CD14-positive monocyte (primary cell): ENCODE results near the gene APP. TPM values are rescaled to one million over a fixed set of nuclear protein-coding genes. Genes with fewer than 3 reads are reported as not detected.
A peak's percentile ranks its signal among the peaks of the same experiment; 100 is the strongest.

Experiments used
- DNase-seq, 3 donors: peaks; one replicate each; pipeline ENCODE4 v3.0.0-alpha.2; 2011 to 2022
- H2AFZ ChIP-seq: 2 replicates; pipeline ENCODE4 v1.6.0; 2012; ENCODE audit warnings: mild to moderate bottlenecking, low read depth, low read length, inconsistent platforms; ENCODE audit not compliant: insufficient read depth, poor library complexity, severe bottlenecking
- H3K27ac ChIP-seq, 2 donors: 1 replicate in 1 of 2; 2 replicates in 1 of 2; pipeline ENCODE4 v1.5.1; 2012 to 2013; ENCODE audit warnings: low read length in 2 of 2, control low read depth in 1 of 2, inconsistent platforms in 1 of 2, low read depth in 1 of 2, mild to moderate bottlenecking in 1 of 2
- H3K27me3 ChIP-seq, 2 donors: one replicate each; pipeline versions ENCODE4 v1.6.0 to v1.6.1; 2011 to 2013; ENCODE audit warnings: low read length in 2 of 2; ENCODE audit not compliant: control insufficient read depth in 2 of 2, insufficient read depth in 2 of 2
- H3K36me3 ChIP-seq, 2 donors: replicated peaks in 1 of 2; 1 replicate in 1 of 2; 2 replicates in 1 of 2; pipeline versions ENCODE4 v1.5.1 to v1.6.1; 2012 to 2013; ENCODE audit warnings: low read length in 2 of 2, control low read depth in 1 of 2, inconsistent platforms in 1 of 2, mild to moderate bottlenecking in 1 of 2; ENCODE audit not compliant: insufficient read depth in 2 of 2, control insufficient read depth in 1 of 2
- H3K4me1 ChIP-seq, 2 donors: 1 replicate in 1 of 2; 2 replicates in 1 of 2; pipeline versions ENCODE4 v1.5.1 to v1.6.1; 2012 to 2013; ENCODE audit warnings: low read length in 2 of 2, control low read depth in 1 of 2, inconsistent platforms in 1 of 2, mild to moderate bottlenecking in 1 of 2, moderate library complexity in 1 of 2; ENCODE audit not compliant: insufficient read depth in 2 of 2, control insufficient read depth in 1 of 2
- H3K4me2 ChIP-seq: replicated peaks from 2 replicates; pipeline ENCODE3; 2012; ENCODE audit warnings: low read length, moderate library complexity, mild to moderate bottlenecking; ENCODE audit not compliant: poor library complexity, severe bottlenecking; ENCODE audit errors: extremely low read depth
- H3K4me3 ChIP-seq, 3 experiments: fragments of 200-600 bp in 1 of 3; sonication (generic) in 1 of 3; replicated peaks in 1 of 3; 1 replicate in 2 of 3; 2 replicates in 1 of 3; pipeline ENCODE4 v1.5.1; 2011 to 2013; ENCODE audit warnings: low read length in 3 of 3, mild to moderate bottlenecking in 3 of 3, control low read depth in 2 of 3, low read depth in 2 of 3, inconsistent platforms in 1 of 3, moderate library complexity in 1 of 3
- H3K79me2 ChIP-seq: 2 replicates; pipeline ENCODE4 v1.6.0; 2012; ENCODE audit warnings: mild to moderate bottlenecking, control low read depth, inconsistent platforms, low read length, moderate library complexity; ENCODE audit not compliant: insufficient read depth
- H3K9ac ChIP-seq: 2 replicates; pipeline ENCODE4 v1.6.0; 2017; ENCODE audit warnings: low read length, mild to moderate bottlenecking; ENCODE audit not compliant: insufficient read depth, poor library complexity, severe bottlenecking
- H3K9me3 ChIP-seq, 2 donors: replicated peaks in 1 of 2; 1 replicate in 1 of 2; 2 replicates in 1 of 2; pipeline versions ENCODE4 v1.5.1 to v1.6.1; 2012 to 2013; ENCODE audit warnings: low read length in 2 of 2, control low read depth in 1 of 2; ENCODE audit not compliant: control insufficient read depth in 1 of 2, insufficient read depth in 1 of 2
- H4K20me1 ChIP-seq: 2 replicates; pipeline ENCODE4 v1.6.0; 2012; ENCODE audit warnings: mild to moderate bottlenecking, low read length, control low read depth, moderate library complexity; ENCODE audit not compliant: insufficient read depth
- H3K27ac Mint-ChIP-seq, 7 donors: one replicate each; pipeline ENCODE4 v1.8.0; 2020; ENCODE audit warnings: mild to moderate bottlenecking in 7 of 7, mixed read lengths in 7 of 7, moderate library complexity in 6 of 7, inconsistent platforms in 2 of 7
- H3K27me3 Mint-ChIP-seq, 3 donors: one replicate each; pipeline ENCODE4 v1.8.0; 2021 to 2022; ENCODE audit warnings: low read depth in 3 of 3, mild to moderate bottlenecking in 3 of 3, mixed read lengths in 3 of 3, moderate library complexity in 3 of 3, inconsistent platforms in 1 of 3
- H3K36me3 Mint-ChIP-seq, 2 donors: one replicate each; pipeline ENCODE4 v1.8.0; 2020; ENCODE audit warnings: mixed read lengths in 2 of 2, inconsistent platforms in 1 of 2, mild to moderate bottlenecking in 1 of 2
- H3K4me1 Mint-ChIP-seq: one replicate; pipeline ENCODE4 v1.8.0; 2020; ENCODE audit warnings: mild to moderate bottlenecking, mixed read lengths
- H3K4me3 Mint-ChIP-seq, 2 donors: one replicate each; pipeline ENCODE4 v1.8.0; 2020; ENCODE audit warnings: mild to moderate bottlenecking in 2 of 2, mixed read lengths in 2 of 2, moderate library complexity in 1 of 2
- H3K9me3 Mint-ChIP-seq, 7 donors: one replicate each; pipeline ENCODE4 v1.8.0; 2020 to 2022; ENCODE audit warnings: mixed read lengths in 7 of 7, mild to moderate bottlenecking in 6 of 7, moderate library complexity in 6 of 7, inconsistent platforms in 2 of 7
- WGBS: methylation state at CpG from one replicate; pipeline ENCODE4 v1.1.5; 2013; ENCODE audit warnings: missing lambda C conversion rate; ENCODE audit not compliant: insufficient coverage; 5-methylcytosine and 5-hydroxymethylcytosine counted together
- intact Hi-C, 2 donors: fragments of 100-400 bp; cut with micrococcal nuclease; formaldehyde crosslinking; loops; one replicate each; pipeline versions ENCODE4 v1.15.0 to v1.15.1; 2023
- polyA plus RNA-seq, 3 donors: library from polyadenylated mRNA; depleted of rRNA in 1 of 3; unstranded in 2 of 3; stranded (reverse) in 1 of 3; fragments of 300-500 nt in 2 of 3; fragments of >200 nt in 1 of 3; fragmentation: Illumina TruSeq in 2 of 3; gene quantifications; 1 replicate in 2 of 3; 2 replicates in 1 of 3; pipeline ENCODE4 v1.2.3, GENCODE V29; 2012 to 2021
- TF ChIP-seq, protein P1 (sequence below): fragments of 200-600 bp; IDR thresholded peaks from one replicate; pipeline ENCODE4 v1.8.0; 2022; ENCODE audit warnings: antibody characterized with exemption, mild to moderate bottlenecking

The APP gene
- polyA plus RNA-seq, 3 donors: 28.0 to 118 (median 35.1) TPM

DNA sequence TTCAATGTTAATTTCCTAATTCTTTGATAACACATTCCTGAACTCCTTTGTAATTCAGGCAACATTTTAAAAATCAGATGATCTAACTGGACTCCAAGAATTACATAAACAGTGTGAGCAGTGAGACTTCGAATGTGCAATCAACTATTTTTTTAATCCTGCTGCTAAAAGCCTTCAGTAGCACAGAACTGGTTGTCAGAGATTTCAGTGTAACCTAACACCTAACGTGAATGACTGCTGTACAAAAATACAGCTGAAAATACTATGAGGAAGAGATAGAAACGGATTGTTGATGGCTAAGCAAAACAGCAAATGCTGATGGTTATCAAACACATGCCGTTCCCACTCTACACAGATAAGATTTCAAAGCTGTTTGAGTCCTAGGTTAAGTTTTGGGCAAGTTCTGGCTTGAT, 46.1 kb downstream of the APP start:
- no peak overlapping the region for H3K4me3 ChIP-seq
- no peak overlapping the region for H2AFZ ChIP-seq
- H3K27ac ChIP-seq: no peak overlapping the region
- Mint-ChIP-seq H3K27ac (peak overlapping the region in 1 of 7 donors; percentile 3), H3K4me3 (no peak overlapping the region), H3K9me3 (no peaks in the 10 kb centered on the region), H3K4me1 (peaks cover 11% of the 10 kb centered on the region), H3K36me3 (peaks cover 6% of the 10 kb centered on the region in 2 donors), H3K27me3 (no peaks in the 10 kb centered on the region)
- peaks cover 57% of the 10 kb centered on the region for H3K79me2 ChIP-seq
- H3K4me2 ChIP-seq: no peak overlapping the region
- peaks cover 6 to 8% of the 10 kb centered on the region in 2 donors for H3K4me1 ChIP-seq
- no peak overlapping the region for H3K9ac ChIP-seq
- TF ChIP-seq, protein P1, sequence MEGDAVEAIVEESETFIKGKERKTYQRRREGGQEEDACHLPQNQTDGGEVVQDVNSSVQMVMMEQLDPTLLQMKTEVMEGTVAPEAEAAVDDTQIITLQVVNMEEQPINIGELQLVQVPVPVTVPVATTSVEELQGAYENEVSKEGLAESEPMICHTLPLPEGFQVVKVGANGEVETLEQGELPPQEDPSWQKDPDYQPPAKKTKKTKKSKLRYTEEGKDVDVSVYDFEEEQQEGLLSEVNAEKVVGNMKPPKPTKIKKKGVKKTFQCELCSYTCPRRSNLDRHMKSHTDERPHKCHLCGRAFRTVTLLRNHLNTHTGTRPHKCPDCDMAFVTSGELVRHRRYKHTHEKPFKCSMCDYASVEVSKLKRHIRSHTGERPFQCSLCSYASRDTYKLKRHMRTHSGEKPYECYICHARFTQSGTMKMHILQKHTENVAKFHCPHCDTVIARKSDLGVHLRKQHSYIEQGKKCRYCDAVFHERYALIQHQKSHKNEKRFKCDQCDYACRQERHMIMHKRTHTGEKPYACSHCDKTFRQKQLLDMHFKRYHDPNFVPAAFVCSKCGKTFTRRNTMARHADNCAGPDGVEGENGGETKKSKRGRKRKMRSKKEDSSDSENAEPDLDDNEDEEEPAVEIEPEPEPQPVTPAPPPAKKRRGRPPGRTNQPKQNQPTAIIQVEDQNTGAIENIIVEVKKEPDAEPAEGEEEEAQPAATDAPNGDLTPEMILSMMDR: no peak
- no peaks in the 10 kb centered on the region for H3K36me3 ChIP-seq
- no peaks in the 10 kb centered on the region for H3K9me3 ChIP-seq
- DNase-seq: no peak
- no CpG with 5 or more reads among the region's 4 CpGs for WGBS
- H4K20me1 ChIP-seq: peaks cover 5% of the 10 kb centered on the region
- intact Hi-C loops: no loop called here
- H3K27me3 ChIP-seq: no peaks in the 10 kb centered on the region

DNA sequence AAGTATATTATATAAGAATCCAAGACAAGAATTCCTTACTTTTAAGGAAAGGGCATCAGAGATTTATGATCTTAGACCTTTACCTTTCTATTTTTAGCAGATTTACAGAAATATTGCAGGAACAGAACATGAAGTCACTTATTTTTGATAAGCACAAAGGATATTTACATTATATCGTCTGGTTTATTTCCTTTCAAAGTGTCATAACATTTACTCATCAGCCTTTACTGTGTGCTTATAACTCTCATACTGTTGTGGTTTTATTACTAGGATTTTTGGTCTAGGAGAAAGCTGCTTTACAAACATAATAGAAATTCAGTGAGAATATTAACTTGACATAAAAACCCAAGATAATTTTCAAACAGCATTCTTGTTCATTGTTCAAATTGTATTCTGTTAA, 47.6 kb downstream of the APP start:
- H3K27me3 Mint-ChIP-seq: no peaks in the 10 kb centered on the region
- peaks cover 24% of the 10 kb centered on the region for H3K4me1 Mint-ChIP-seq
- H3K9ac ChIP-seq: no peak overlapping the region
- intact Hi-C loops: no loop called here
- peaks cover 8% of the 10 kb centered on the region for H4K20me1 ChIP-seq
- TF ChIP-seq, protein P1: no peak
- H3K9me3 ChIP-seq: no peaks in the 10 kb centered on the region
- no CpG with 5 or more reads among the region's 1 CpG for WGBS
- H3K36me3 ChIP-seq: no peaks in the 10 kb centered on the region
- no peak overlapping the region for H2AFZ ChIP-seq
- H3K4me2 ChIP-seq: no peak overlapping the region
- H3K9me3 Mint-ChIP-seq: no peaks in the 10 kb centered on the region
- H3K4me3 ChIP-seq: no peak overlapping the region
- no peak for DNase-seq
- no peak overlapping the region for H3K27ac Mint-ChIP-seq
- H3K27me3 ChIP-seq: no peaks in the 10 kb centered on the region
- peaks cover 17 to 21% of the 10 kb centered on the region in 2 donors for H3K4me1 ChIP-seq
- no peak overlapping the region for H3K4me3 Mint-ChIP-seq
- peaks cover 0 to 3% of the 10 kb centered on the region in 2 donors for H3K36me3 Mint-ChIP-seq
- no peak overlapping the region for H3K27ac ChIP-seq
- peaks cover 52% of the 10 kb centered on the region for H3K79me2 ChIP-seq
